GM12864 (cell line): ENCODE measurements around the gene IKBKE.

ENCODE experiments used
- DNase-seq: peaks from one replicate; pipeline ENCODE4 v3.0.0-alpha.2; 2011; ENCODE audit warnings: low read depth
- H3K4me3 ChIP-seq: 2 replicates; pipeline ENCODE4 v1.5.1; 2011; ENCODE audit warnings: mild to moderate bottlenecking, low read depth, low read length, control low read depth
- CTCF ChIP-seq: IDR thresholded peaks from 2 replicates; pipeline ENCODE4 v1.5.1; 2011; ENCODE audit warnings: low read depth, mild to moderate bottlenecking, moderate library complexity, low read length, control low read depth, inconsistent platforms; ENCODE audit errors: missing control alignments

Gene IKBKE

DNA sequence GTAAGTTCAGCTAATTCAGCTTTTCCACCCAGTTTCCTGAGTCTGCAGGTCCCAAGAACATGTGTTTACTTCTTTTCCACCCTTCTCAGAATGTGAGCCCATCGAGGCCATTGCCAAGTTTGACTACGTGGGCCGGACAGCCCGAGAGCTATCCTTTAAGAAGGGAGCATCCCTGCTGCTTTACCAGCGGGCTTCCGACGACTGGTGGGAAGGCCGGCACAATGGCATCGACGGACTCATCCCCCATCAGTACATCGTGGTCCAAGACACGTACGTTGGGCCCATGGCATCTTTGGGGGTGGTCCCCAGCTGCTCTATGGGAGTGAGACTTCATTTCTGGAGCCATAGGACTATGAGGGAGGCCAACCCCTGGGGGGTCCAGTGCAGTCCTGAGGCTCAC, 17.2 kb upstream of the IKBKE start:
- no peak overlapping the region for H3K4me3 ChIP-seq
- no peak for DNase-seq

DNA sequence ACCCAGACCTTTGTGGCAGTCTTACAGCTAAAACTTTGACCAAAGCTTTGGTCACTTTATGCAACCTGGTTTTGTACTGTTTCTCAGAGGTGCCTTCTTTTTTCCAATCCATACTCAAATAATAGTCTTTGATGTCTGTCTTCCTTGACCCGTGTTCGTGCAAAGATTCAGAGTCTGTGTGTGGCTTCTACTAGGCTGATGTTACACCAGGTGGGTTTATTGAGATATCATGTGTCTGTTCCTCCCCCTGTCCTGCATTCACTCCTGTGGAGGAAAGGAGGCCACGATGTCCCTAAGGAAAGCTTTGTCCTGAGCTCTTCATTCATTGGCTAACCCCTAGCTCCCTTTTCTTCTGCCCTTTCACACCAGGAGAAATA, 15.0 kb upstream of the IKBKE start:
- no peak overlapping the region for H3K4me3 ChIP-seq

More for the DNA sequence above, 17.2 kb upstream of the IKBKE start:
- TF ChIP-seq CTCF: no peak

DNA sequence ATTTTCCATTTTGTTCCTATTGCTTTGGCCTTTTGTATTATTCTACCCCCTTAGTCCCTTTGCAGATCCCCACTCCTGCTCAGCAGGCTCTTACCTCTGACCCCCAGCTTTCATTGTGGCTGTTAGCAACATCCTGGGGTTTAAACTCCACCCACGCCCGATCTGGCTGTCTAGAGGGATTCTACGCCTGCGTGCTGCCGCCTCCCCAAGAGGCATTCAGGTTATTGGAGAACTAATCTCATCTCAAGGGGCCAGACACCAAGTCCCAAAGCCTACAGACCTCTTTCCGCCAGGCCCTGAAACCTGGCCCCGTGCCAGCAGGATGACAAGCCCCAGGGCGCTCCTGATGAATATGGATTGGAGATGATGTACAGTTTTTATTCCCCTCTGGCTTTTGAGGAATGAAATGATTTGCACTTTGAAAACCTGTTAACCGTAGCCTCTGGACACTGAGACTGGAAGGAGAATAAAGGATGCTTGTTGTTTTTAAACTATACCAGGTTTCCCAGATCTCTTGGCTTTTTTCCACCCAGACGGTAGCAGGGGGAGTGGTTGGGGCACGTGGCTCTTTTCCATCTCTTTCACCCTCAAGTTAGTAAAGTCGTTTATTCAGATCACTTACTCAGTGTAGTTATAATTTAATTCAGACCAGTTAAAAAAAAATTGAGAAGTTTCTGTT, 14.5 kb upstream of the IKBKE start:
- no peak overlapping the region for H3K4me3 ChIP-seq
- no peak for TF ChIP-seq CTCF
- no peak for DNase-seq

More for the DNA sequence above, 15.0 kb upstream of the IKBKE start:
- no peak for TF ChIP-seq CTCF
- no peak for DNase-seq

GRCh38 chr1:206456577-206457370, 13.5 kb upstream of the IKBKE start:
- TF ChIP-seq CTCF: no peak
- H3K4me3 ChIP-seq: no peak overlapping the region
- DNase-seq: no peak

DNA sequence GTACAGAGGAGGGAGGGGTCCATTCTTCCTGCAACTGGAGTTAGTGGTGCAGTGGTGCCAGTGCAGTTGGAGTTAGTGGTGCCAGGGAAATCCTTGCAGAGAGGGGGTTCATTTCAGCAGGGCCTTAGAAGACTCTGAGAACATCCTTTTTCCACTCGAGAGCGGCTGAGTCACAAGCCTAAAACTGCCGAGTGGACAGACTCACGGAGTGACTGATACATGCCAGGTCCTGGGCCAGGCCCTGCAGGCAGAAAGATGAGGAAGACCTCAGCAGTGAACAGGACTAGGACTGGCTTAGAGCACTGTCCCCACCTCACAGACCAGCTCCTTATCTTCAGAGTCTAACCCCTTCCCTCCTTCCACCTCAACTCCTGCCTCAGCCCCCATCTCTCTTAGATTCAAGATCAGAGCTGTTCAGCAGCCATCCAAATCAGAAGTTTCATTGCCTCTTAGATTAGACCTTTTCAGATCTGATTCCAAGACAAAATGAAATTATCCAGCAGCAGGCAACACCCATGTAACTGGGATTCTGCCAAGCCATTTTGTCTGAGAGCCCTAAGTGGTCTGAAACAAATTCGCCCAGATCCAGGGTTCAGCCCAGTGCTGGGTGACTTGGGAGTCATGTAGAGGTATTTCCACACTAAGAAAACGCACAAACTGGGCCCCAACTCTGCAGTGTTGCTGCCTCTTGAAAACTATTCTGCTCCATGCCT, 12.7 kb upstream of the IKBKE start:
- TF ChIP-seq CTCF: no peak
- H3K4me3 ChIP-seq: no peak overlapping the region
- no peak for DNase-seq

DNA sequence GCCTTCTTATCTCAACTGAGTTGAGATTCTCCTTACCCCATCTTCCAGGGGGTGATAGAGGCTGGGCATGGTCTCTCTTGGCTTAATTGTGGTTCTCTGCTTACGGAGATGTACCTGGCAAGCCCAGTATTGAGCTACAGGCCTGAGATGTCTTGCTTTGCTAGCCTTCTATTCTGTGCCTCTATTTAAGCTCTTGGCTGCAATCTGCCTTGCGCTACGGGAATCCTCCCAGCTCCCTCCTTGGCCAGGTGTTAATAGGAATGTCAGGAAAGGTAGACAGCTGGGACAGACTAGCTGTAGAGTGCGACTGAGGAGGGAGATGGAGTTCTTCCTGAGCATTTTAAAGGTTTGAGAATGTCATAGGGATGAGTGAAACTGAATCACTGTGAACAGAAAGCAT, 10.6 kb upstream of the IKBKE start:
- H3K4me3 ChIP-seq: no peak overlapping the region
- no peak for TF ChIP-seq CTCF
- DNase-seq: no peak
